ENCODE data around the gene LDHD. TPM values are rescaled to one million over a fixed set of nuclear protein-coding genes. Genes with fewer than 3 reads are reported as not detected.

The LDHD gene
- total and polyA plus RNA-seq, 2 of the 8 experiments (the other 6 are each of a cell fraction or from before 2014, with no cell fraction given), result 14.9 to 18.2 TPM

DNA sequence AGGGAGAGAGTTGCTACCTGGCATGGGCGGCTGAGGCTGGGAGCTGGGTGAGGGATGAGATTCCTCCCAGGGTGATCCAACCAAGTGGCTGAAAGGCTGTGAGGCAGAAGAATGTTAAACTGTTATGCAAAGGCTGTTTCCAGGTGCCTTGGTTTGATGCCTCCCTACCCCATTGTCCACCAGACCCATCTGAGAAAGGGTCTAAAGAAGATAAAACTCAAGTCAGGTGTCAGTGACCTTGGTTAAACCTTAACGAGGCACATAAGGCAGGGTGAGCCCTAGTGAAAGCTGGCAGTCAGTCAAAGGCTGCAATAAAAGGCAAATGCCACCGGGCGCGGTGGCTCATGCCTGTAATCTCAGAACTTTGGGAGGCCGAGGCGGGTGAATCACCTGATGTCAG, 23.8 kb downstream of the LDHD start:
- DNase-seq (ENCODE audit: low read depth in 1 of 2, low spot score in 2 of 2) (no peak), FAIRE-seq (no peak)
- Histone ChIP-seq H4K5ac (ENCODE audit: insufficient read length, low read depth, low read length) (no peak overlapping the region), H3K79me1 (ENCODE audit: low read depth, low read length) (peaks cover 10% of the 10 kb centered on the region; the same call in 1 of the 2 replicates), H3K18ac (ENCODE audit: extremely low read depth, low read length) (no peak overlapping the region), H2BK15ac (ENCODE audit: low read length) (no peak overlapping the region), H3K4me2 (ENCODE audit: insufficient read depth in 1 of 2, low read depth in 2 of 2, low read length in 2 of 2) (no peak overlapping the region), H3K36me3 (ENCODE audit: control insufficient read depth in 2 of 4, insufficient read depth in 4 of 4, low read length in 3 of 4) (no peaks in the 10 kb centered on the region), H3K27ac (ENCODE audit: low read depth, low read length) (no peak overlapping the region), H3K23ac (ENCODE audit: insufficient read length) (no peak overlapping the region), H4K8ac (ENCODE audit: extremely low read depth, insufficient read depth, low read length) (no peak overlapping the region), H3K56ac (replicated peaks; ENCODE audit: insufficient read length, low read depth, low read length) (no peak overlapping the region), H3K27me3 (replicated peaks in 1 of 4; ENCODE audit: control insufficient read depth in 3 of 4, extremely low read depth in 1 of 4, insufficient read depth in 3 of 4, low read length in 3 of 4) (no peaks in the 10 kb centered on the region), H3K9me3 (ENCODE audit: insufficient read depth in 2 of 2, low read depth in 1 of 2, low read length in 1 of 2) (no peaks in the 10 kb centered on the region), H4K91ac (replicated peaks; ENCODE audit: insufficient read length, low read length) (no peak overlapping the region), H3K79me2 (ENCODE audit: control insufficient read depth in 1 of 2, insufficient read depth in 2 of 2, low read length in 2 of 2) (peaks cover 0 to 47% of the 10 kb centered on the region in 2 experiments; a peak in 2 of 4 replicates), H3K4ac (replicated peaks; ENCODE audit: insufficient read length, low read depth, low read length) (no peak overlapping the region), H2BK20ac (ENCODE audit: low read length) (no peak overlapping the region), H2BK5ac (ENCODE audit: low read depth, low read length) (no peak overlapping the region), H3K4me3 (ENCODE audit: extremely low read depth in 1 of 4, insufficient read depth in 2 of 4, low read depth in 3 of 4, low read length in 4 of 4) (no peak overlapping the region), H2AFZ (ENCODE audit: low read length) (no peak overlapping the region), H4K20me1 (replicated peaks in 1 of 2; ENCODE audit: control insufficient read depth in 1 of 2, insufficient read depth in 2 of 2, low read length in 2 of 2) (peaks cover 6 to 15% of the 10 kb centered on the region in 2 experiments), H3K23me2 (ENCODE audit: low read depth, low read length) (no peaks in the 10 kb centered on the region), H3K4me1 (replicated peaks in 1 of 4; ENCODE audit: control insufficient read depth in 3 of 4, insufficient read depth in 4 of 4, low read length in 3 of 4) (peaks cover 10 to 24% (median 14%) of the 10 kb centered on the region in 4 experiments), H2BK12ac (ENCODE audit: low read depth, low read length) (no peak overlapping the region), H2AK5ac (ENCODE audit: low read depth, low read length) (no peak overlapping the region), H3K9ac (replicated peaks in 1 of 4; ENCODE audit: extremely low read depth in 1 of 4, low read depth in 3 of 4, low read length in 3 of 4) (no peak overlapping the region), H3K14ac (ENCODE audit: insufficient read length) (no peak overlapping the region), H2BK120ac (replicated peaks; ENCODE audit: low read depth, low read length) (no peak overlapping the region)
- TF ChIP-seq BRCA1 (IDR thresholded peaks at IDR 0.05; ENCODE audit: low read depth, low read length) (no peak), EP300 (IDR thresholded peaks at IDR 0.05; ENCODE audit: borderline replicate concordance in 1 of 2, low read depth in 2 of 2, low read length in 2 of 2) (no peak), SIX5 (IDR thresholded peaks at IDR 0.05; ENCODE audit: low read depth, low read length) (no peak), TBP (IDR thresholded peaks at IDR 0.05; ENCODE audit: low read depth, low read length) (0 out of 2 replicates have a peak, but pooled peaks have one; percentile 34), CTBP2 (IDR thresholded peaks at IDR 0.05; ENCODE audit: borderline replicate concordance, insufficient read depth, insufficient read length, low read length) (no peak), YY1 (IDR thresholded peaks at IDR 0.05; ENCODE audit: low read depth, low read length) (peak; percentile 20; the same call in 1 of the 2 replicates)
- WGBS, 2 experiments (ENCODE audit: extremely low coverage in 1 of 2, insufficient coverage in 1 of 2, insufficient read length in 1 of 2, insufficient replicate concordance in 2 of 2, low coverage in 1 of 2, low lambda C conversion rate in 2 of 2, missing lambda C conversion rate in 1 of 2), result 87% methylated on average over 7 of the region's 7 CpGs; no CpG with 5 or more reads in 1 of the 2 experiments
- ChIA-PET POLR2A (ENCODE audit: partially characterized antibody) (interaction anchor here (0.6 to 0.9 kb wide), 2 partner anchors 85 to 102 kb away, joined by 3 read pairs; no protein-coding TSS in a partner anchor), CTCF (ENCODE audit: partially characterized antibody) (interaction anchor here (0.5 to 13.7 kb wide), 5 partner anchors 17 to 258 kb away, joined by 3 to 90 read pairs (median 3); no protein-coding TSS in a partner anchor)

All from H1 (cell line).